ENCODE measurements around the gene DHRS1.

Gene DHRS1

GRCh38 chr14:24308342-24309124, 9.0 kb upstream of the DHRS1 start:
- no peak for DNase-seq

- DNase-seq = peak; percentile 22
Measured at GRCh38 chr14:24307575-24308341, 8.2 kb upstream of the DHRS1 start, which contains the start of gene CIDEB. Gene CIDEB (minus strand): TSS chr14:24307977. CDS start chr14:24307858, 119 bp downstream.

DNA sequence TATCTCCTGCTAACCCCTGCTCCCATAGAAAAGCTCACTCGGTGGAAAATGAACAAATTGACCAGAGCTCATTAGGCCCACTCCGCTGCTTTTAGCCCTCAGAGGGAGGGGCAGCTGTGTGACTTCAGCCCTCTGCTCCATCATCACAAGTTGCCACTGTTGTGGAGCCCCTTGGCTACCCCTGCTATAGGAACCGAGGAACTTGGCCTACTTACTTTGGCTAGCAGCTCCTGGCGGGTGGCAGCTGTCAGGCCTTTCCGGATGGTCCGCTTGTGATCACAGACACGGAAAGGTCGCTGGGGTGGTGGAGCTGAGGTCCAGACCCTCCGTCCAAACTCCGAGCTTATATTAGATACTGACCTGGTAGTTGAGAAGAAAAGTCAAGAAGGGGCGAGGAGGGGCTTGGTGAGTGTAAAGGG, 7.6 kb upstream of the DHRS1 start:
- DNase-seq = no peak

DNA sequence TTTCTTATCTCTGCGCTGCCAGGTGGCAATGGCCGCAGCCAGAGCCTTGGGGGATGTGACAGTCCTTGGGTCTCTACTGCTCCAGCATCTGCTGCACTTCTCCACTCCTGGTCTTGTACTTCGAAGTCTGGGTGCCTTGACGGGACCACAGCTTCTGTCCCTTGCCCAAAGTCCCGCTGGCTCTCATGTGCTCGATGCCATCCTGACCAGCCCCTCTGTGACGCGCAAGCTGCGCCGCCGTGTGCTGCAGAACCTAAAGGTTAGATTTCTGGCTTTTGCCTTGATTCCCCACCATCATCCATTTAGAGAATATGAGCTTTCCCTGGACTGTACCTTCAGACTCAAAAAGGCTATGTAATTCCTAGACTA, 4.4 kb upstream of the DHRS1 start:
- no peak for DNase-seq

GRCh38 chr14:24300326-24300980, 873 bp upstream of the DHRS1 start:
- no peak for DNase-seq

- DNase-seq = no peak
Measured at GRCh38 chr14:24298892-24299254, 707 bp downstream of the DHRS1 start.

- DNase-seq = peak; percentile 4
Measured at GRCh38 chr14:24297190-24297964, 2.2 kb downstream of the DHRS1 start.

- DNase-seq = peak; percentile 29
Measured at GRCh38 chr14:24296341-24297157, 3.0 kb downstream of the DHRS1 start.

GRCh38 chr14:24293525-24293924, 6.1 kb downstream of the DHRS1 start:
- no peak for DNase-seq

DNA sequence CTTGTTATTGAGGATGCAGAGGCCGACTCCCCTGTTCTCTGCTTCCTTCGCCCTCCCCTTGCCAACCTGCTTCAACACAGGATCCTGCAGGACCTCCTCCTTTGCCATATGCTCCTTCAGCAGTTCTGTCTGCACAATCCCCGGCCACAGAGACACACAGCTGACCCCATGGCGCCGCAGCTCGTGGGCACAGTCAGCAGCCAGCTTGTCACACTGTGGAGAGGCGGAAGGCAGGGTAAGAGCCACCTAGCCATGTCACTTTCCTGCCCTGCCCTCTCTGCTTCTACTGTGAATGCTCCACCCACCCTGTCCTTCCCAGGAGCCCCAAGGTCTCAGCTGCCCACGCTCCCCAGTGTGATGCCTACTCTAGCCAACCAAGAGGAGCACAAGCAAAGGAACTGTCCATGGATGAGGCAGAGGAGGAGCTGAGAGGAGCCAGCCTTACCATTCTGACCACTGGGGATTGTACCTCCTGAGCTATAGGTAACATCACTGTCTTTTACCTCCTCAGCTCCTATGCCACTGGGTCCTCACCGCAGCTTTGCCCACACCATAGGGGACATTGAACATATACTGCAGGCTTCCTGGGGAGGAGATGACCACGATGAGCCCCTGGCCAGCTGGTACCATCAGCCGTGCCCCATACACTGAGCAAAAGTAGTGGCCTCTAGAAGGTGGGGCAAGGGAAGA, 7.3 kb downstream of the DHRS1 start:
- no peak for DNase-seq

DNA sequence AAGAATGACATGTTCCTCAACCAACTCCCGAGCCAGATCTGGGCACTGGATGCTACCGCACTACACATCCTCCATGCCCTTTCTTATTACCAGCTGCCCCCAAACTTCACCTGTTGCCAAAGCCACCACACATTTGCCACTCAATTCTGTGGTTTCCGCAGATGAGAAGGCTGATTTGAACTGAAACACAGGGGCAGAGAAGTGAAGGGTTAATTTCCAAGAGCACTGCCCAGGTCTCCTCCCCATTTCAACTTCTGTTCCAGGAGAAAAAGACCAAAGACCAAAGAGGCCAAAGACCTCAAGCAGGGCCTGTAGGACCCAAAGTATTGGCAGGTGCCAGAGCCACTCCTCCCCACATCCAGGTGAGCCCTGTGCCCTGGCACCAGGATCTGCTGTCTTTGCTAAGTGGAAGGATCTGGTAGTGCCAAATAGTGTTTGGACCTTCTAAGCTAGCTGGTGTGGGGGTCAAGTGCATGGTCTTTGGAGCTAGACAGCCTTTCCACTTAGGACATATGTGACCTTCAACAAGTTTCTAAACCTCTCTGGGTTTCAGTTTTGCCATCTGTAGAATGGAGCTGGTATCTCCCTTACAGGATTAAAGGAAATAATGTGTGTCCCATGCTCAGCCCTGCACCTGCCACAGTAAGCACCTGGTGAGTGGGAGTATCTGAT, 8.0 kb downstream of the DHRS1 start:
- no peak for DNase-seq

GRCh38 chr14:24290746-24291145, 8.8 kb downstream of the DHRS1 start:
- DNase-seq = no peak

DNA sequence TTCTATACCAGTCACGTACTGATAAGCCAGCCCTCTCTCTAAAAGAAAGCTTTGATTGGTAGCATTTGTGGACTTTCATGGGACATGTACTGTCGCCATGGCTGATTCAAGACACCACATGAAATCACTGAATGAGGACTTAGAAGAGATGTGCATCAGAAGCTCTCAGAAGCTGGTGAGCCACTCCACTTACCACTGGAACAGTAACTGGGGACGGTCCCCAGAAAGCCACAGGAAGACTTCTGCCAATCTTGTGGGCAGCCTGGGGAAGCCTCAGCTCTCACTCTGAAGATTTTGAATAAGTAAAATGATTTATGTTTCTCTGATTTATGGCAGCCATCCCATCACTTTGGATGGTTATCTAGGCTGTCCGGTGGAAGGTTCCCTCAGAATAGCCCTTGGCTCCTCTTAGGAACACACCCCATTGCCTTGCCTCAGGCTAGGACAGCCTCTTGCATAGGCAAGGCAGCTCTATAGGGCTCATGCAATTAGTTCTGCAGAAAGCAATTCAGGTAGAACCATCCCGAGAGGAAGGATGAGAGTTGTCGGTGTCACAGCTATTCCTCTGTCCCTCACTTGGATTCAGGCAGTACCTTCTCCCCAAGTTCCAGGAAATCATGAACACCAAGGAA, 9.8 kb downstream of the DHRS1 start:
- no peak for DNase-seq

- DNase-seq = no peak
Measured at GRCh38 chr14:24286996-24287395, 12.6 kb downstream of the DHRS1 start.

DNA sequence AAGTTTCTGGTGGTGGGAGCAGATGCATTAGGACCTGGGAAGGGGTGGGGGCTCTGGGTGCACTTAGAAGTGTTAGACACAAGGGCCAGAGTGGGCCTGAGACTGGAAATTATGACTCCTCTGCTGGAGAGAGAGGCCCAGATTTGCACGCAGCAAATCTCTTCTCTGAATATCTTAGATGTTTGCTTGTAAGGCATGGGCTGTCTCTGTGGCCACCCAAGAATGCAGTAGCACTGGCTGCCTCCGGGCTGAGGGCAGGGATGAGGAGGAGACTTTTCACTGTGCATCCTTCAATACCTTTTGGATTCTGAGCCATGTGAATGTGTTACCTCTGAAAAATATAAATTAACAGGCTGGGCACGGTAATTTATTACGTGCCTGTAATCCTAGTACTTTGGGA, 14.2 kb downstream of the DHRS1 start:
- DNase-seq = no peak

DNA sequence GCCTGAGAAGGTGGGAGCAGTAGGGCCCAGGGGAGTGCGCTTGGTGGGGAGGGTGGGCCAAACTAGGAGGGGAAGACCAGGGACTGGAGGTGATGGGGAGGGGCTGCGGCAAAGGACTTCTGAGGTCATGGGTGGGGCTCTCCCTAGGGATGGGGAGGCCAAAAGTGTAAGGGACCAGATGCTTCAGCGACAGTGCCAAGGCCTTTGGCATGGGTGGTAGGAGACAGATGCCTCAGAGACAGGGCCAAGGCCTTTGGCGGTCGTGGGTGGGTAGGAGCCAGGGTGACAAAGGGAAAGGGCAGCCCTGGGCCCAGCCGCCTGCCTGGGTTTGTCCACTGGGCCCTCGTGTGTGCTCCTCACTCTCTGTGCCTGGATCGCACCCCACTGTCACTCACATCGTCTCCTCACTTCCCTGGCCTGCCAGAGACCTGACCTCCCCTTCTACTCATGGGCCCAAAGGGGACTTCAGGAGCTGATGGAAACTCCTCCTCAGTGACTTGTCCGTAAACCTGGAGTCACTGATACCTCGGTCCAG, 15.0 kb downstream of the DHRS1 start:
- DNase-seq = no peak

DNA sequence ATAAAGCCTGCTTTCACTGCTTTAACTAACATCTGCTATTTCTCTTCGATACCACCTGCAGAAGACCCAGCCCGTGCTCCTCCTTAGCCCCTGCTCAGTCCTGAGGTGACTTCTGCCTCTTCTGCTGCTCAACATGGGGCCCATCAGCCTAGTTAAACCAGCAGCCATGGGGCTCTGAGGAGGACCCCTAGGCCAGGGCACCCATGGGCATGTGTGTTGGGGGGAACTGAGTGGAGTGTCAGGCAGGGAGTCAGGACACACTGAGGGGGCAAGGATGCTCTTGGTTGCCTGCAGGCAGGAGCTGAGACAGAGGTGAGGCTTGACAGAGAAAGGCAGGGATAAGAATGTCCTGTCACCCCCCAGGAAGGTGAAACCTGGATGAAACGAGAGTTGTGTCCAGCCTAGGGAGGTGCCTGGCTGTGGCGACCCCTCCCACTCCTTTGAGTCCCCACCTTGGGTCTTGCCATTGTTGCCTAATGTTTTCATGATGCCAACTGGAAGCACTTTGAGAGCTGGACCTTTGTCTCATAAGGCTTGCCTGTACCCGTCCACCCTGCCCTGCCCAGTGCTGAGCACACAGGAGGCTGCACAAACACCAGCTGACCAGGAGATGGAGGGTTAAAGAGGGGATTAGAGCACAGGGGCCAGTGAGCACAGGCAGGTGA, 15.7 kb downstream of the DHRS1 start:
- DNase-seq = no peak

- DNase-seq = no peak
Measured at GRCh38 chr14:24282736-24283135, 16.8 kb downstream of the DHRS1 start.

GRCh38 chr14:24281636-24282035, 17.9 kb downstream of the DHRS1 start:
- DNase-seq = no peak

Measured in NCI-H2227 treated with DMSO at 0.1 percent for 48 hours (cell line).